ENCODE results near the gene TESK2. TPM values are rescaled to one million over a fixed set of nuclear protein-coding genes. Genes with fewer than 3 reads are reported as not detected.

TESK2 gene
- total and polyA plus RNA-seq, 4 donors = 1.8 to 8.7 (median 3.6) TPM

DNA sequence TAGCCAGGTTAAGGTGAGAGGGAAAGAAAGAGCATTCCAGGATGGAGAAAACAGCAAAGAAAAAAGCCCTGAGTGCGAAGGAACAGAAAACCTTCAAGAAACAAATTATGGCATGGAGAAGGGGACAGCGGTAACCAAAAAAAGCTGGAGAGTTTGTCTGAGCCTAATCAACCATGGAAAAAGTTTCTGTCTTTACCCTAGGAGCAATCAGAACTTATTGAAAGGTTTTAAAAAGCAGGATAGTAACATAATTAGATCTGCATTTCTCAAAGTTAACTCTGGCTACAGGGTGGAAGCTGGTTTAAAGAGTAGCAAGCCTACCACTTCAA, 190.3 kb downstream of the TESK2 start:
- Histone ChIP-seq H3K27me3 (ENCODE audit: control insufficient read depth in 3 of 3, insufficient read depth in 3 of 3, low read length in 2 of 3) (no peaks in the 10 kb centered on the region), H3K9ac (ENCODE audit: insufficient read depth in 1 of 2, low read length in 2 of 2) (no peak overlapping the region), H3K36me3 (ENCODE audit: control insufficient read depth in 4 of 4, insufficient read depth in 4 of 4, low read length in 4 of 4) (no peaks in the 10 kb centered on the region), H3K4me1 (ENCODE audit: control insufficient read depth in 5 of 5, insufficient read depth in 5 of 5, low read length in 5 of 5) (peaks cover 0 to 8% (median 5%) of the 10 kb centered on the region in 5 donors), H3K9me3 (ENCODE audit: control insufficient read depth in 4 of 4, insufficient read depth in 3 of 4, low read length in 3 of 4) (no peaks in the 10 kb centered on the region), H3K4me3 (no peak overlapping the region), H3K27ac (ENCODE audit: low read depth in 1 of 2, low read length in 1 of 2) (no peak overlapping the region)
- DNase-seq (no peak), ATAC-seq (ENCODE audit: insufficient read depth, low FRiP score) (no peak)
- TF ChIP-seq, protein P1, sequence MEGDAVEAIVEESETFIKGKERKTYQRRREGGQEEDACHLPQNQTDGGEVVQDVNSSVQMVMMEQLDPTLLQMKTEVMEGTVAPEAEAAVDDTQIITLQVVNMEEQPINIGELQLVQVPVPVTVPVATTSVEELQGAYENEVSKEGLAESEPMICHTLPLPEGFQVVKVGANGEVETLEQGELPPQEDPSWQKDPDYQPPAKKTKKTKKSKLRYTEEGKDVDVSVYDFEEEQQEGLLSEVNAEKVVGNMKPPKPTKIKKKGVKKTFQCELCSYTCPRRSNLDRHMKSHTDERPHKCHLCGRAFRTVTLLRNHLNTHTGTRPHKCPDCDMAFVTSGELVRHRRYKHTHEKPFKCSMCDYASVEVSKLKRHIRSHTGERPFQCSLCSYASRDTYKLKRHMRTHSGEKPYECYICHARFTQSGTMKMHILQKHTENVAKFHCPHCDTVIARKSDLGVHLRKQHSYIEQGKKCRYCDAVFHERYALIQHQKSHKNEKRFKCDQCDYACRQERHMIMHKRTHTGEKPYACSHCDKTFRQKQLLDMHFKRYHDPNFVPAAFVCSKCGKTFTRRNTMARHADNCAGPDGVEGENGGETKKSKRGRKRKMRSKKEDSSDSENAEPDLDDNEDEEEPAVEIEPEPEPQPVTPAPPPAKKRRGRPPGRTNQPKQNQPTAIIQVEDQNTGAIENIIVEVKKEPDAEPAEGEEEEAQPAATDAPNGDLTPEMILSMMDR (IDR thresholded peaks at IDR 0.05; ENCODE audit: control extremely low read depth, extremely low read depth) = no peak
- WGBS, 2 donors = 77 to 89% methylated on average over 2 of the region's 2 CpGs

DNA sequence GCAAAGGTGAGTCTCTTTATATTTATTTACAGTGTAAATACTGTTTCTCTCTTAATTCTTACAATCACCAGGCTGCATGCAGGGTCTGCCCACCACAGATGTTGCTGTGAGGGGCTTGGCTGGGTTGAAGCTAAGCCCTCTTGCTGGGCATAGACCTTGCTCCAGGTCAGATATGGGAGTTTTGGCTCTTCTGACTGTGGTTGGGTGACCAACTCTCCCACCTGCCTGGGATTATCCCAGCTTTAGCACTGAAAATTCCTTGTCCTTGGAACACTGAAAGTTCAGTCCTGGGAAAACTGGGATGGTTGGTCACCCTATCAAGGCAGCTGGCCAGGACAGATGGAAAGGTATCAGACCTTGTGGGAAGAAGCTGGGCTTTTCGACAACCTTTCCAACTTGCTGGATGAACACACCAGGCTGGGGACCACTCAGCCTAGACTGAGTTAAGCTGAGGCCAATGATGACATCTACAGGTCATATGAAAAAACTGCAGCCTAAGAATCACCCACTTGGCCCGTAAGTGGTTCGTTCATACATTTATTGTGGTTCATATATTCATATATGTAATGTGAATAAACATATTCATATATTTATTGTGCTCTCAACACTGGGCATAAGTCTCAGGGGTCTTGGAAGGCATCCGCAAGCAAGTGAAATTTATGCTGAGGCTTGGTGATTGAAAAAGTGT, 190.8 kb downstream of the TESK2 start:
- H3K27me3 ChIP-seq (ENCODE audit: control insufficient read depth in 3 of 3, insufficient read depth in 3 of 3, low read length in 2 of 3) = no peaks in the 10 kb centered on the region
- DNase-seq = peak; percentile 61 to 88 (median 83)
- WGBS, 2 donors = 12 to 17% methylated on average over 4 of the region's 4 CpGs
- no peaks in the 10 kb centered on the region for H3K9me3 ChIP-seq (ENCODE audit: control insufficient read depth in 4 of 4, insufficient read depth in 3 of 4, low read length in 3 of 4)
- H3K9ac ChIP-seq (ENCODE audit: insufficient read depth in 1 of 2, low read length in 2 of 2) = no peak overlapping the region
- no peak for ATAC-seq (ENCODE audit: insufficient read depth, low FRiP score)
- no peaks in the 10 kb centered on the region for H3K36me3 ChIP-seq (ENCODE audit: control insufficient read depth in 4 of 4, insufficient read depth in 4 of 4, low read length in 4 of 4)
- H3K4me1 ChIP-seq (ENCODE audit: control insufficient read depth in 5 of 5, insufficient read depth in 5 of 5, low read length in 5 of 5) = peaks cover 0 to 8% (median 5%) of the 10 kb centered on the region in 5 donors
- TF ChIP-seq, protein P1 (IDR thresholded peaks at IDR 0.05; ENCODE audit: control extremely low read depth, extremely low read depth) = peak; percentile 60
- H3K27ac ChIP-seq (ENCODE audit: low read depth in 1 of 2, low read length in 1 of 2) = no peak overlapping the region
- no peak overlapping the region for H3K4me3 ChIP-seq

DNA sequence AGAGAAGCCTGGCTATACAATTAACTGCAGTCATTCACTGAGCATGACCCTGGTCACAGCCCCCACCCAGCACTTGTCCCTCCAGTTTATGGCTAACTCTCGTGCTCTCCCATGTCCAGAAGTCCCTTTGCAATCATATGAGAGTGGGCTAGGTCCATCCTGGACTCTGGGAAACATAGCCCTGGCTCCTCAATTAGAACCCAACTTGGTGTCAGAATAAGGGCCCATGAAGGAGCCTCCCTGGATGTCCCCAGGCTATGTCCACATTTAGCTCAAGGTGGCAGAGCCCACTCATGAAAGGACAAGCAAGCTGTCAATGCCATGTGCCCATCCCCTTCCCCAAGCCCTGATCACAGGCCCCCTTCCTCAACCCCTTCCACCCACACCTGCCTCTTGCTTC, 191.7 kb downstream of the TESK2 start:
- Histone ChIP-seq H3K4me1 (ENCODE audit: control insufficient read depth in 5 of 5, insufficient read depth in 5 of 5, low read length in 5 of 5) (peaks cover 0 to 2% (median 0%) of the 10 kb centered on the region in 5 donors), H3K9me3 (ENCODE audit: control insufficient read depth in 4 of 4, insufficient read depth in 3 of 4, low read length in 3 of 4) (no peaks in the 10 kb centered on the region), H3K27me3 (ENCODE audit: control insufficient read depth in 3 of 3, insufficient read depth in 3 of 3, low read length in 2 of 3) (no peaks in the 10 kb centered on the region), H3K4me3 (no peak overlapping the region), H3K36me3 (ENCODE audit: control insufficient read depth in 4 of 4, insufficient read depth in 4 of 4, low read length in 4 of 4) (no peaks in the 10 kb centered on the region), H3K27ac (ENCODE audit: low read depth in 1 of 2, low read length in 1 of 2) (no peak overlapping the region), H3K9ac (ENCODE audit: insufficient read depth in 1 of 2, low read length in 2 of 2) (no peak overlapping the region)
- ATAC-seq (ENCODE audit: insufficient read depth, low FRiP score) (no peak), DNase-seq (no peak)
- WGBS, 2 donors = 78 to 79% methylated on average over 1 of the region's 1 CpG
- TF ChIP-seq, protein P1 (IDR thresholded peaks at IDR 0.05; ENCODE audit: control extremely low read depth, extremely low read depth) = no peak

Measured in lung (tissue), 12 donors.